ENCODE results near the gene LANCL1. TPM values are rescaled to one million over a fixed set of nuclear protein-coding genes. Genes with fewer than 3 reads are reported as not detected.
"Not testable (repeated sequence)": the region's sequence is repeated elsewhere in the genome, so short reads cannot be mapped to it uniquely, and the experiment has no call there.

Gene LANCL1
- total RNA-seq, 6 experiments from 2014 or later: 16.1 to 20.6 (median 17.5) TPM

- Histone ChIP-seq H3K27ac (no peak overlapping the region), H3K27me3 (no peaks in the 10 kb centered on the region), H3K9me3 (no peaks in the 10 kb centered on the region), H3K4me3 (no peak overlapping the region), H3K4me1 (no peaks in the 10 kb centered on the region), H3K36me3 (peaks cover 0 to 25% (median 4%) of the 10 kb centered on the region in 4 donors)
- ATAC-seq (peak in 1 of 4 donors; percentile 26), DNase-seq (no peak)
- WGBS (ENCODE audit: insufficient coverage, low coverage, low lambda C conversion rate, missing lambda C conversion rate): 100% methylated on average over 1 of the region's 1 CpG
- TF ChIP-seq POLR2A (IDR thresholded peaks at IDR 0.05): no peak
- TF ChIP-seq CTCF (IDR thresholded peaks at IDR 0.05): no peak
- intact Hi-C loops (cut with DNase I): no loop called here
Observed at GRCh38 chr2:210432633-210433032, 43.9 kb downstream of the LANCL1 start.

GRCh38 chr2:210429403-210430137 is 47.0 kb downstream of the LANCL1 start:
- Histone ChIP-seq H3K4me1 (no peaks in the 10 kb centered on the region), H3K27ac (no peak overlapping the region), H3K27me3 (no peaks in the 10 kb centered on the region), H3K4me3 (no peak overlapping the region), H3K9me3 (no peaks in the 10 kb centered on the region), H3K36me3 (peaks cover 0 to 12% (median under 1%) of the 10 kb centered on the region in 4 donors)
- no peak for TF ChIP-seq CTCF (IDR thresholded peaks at IDR 0.05)
- no peak for TF ChIP-seq POLR2A (IDR thresholded peaks at IDR 0.05)
- no peak for ATAC-seq
- 85% methylated on average over 2 of the region's 2 CpGs for WGBS (ENCODE audit: insufficient coverage, low coverage, low lambda C conversion rate, missing lambda C conversion rate)
- DNase-seq: no peak
- intact Hi-C loops (cut with DNase I): no loop called here

- 74% methylated on average over 5 of the region's 5 CpGs for WGBS (ENCODE audit: insufficient coverage, low coverage, low lambda C conversion rate, missing lambda C conversion rate)
- no peak overlapping the region for H3K27ac ChIP-seq
- H3K9me3 ChIP-seq: no peaks in the 10 kb centered on the region
- no peaks in the 10 kb centered on the region for H3K4me1 ChIP-seq
- peaks cover 0 to 3% (median under 1%) of the 10 kb centered on the region in 4 donors for H3K36me3 ChIP-seq
- no peak for DNase-seq
- intact Hi-C loops (cut with DNase I): no loop called here
- no peak overlapping the region for H3K4me3 ChIP-seq
- TF ChIP-seq POLR2A (IDR thresholded peaks at IDR 0.05) (no peak), CTCF (IDR thresholded peaks at IDR 0.05) (no peak)
- ATAC-seq: no peak
- H3K27me3 ChIP-seq: no peaks in the 10 kb centered on the region
Observed at GRCh38 chr2:210428393-210429179, 48.0 kb downstream of the LANCL1 start.

- H3K4me1 ChIP-seq; H3K27me3 ChIP-seq; H3K27ac ChIP-seq; H3K4me3 ChIP-seq; H3K36me3 ChIP-seq; DNase-seq; H3K9me3 ChIP-seq; ATAC-seq; intact Hi-C loops (cut with DNase I): not testable (repeated sequence)
- 95% methylated on average over 3 of the region's 6 CpGs for WGBS (ENCODE audit: insufficient coverage, low coverage, low lambda C conversion rate, missing lambda C conversion rate)
Observed at GRCh38 chr2:210427309-210427708, 49.2 kb downstream of the LANCL1 start.

GRCh38 chr2:210422366-210422765 is 54.2 kb downstream of the LANCL1 start:
- no peak overlapping the region for H3K27ac ChIP-seq
- no peaks in the 10 kb centered on the region for H3K9me3 ChIP-seq
- DNase-seq: no peak
- intact Hi-C loops (cut with DNase I): no loop called here
- no peaks in the 10 kb centered on the region for H3K27me3 ChIP-seq
- 48% methylated on average over 2 of the region's 2 CpGs for WGBS (ENCODE audit: insufficient coverage, low coverage, low lambda C conversion rate, missing lambda C conversion rate)
- ATAC-seq: no peak
- TF ChIP-seq POLR2A (IDR thresholded peaks at IDR 0.05): no peak
- TF ChIP-seq CTCF (IDR thresholded peaks at IDR 0.05): no peak
- no peak overlapping the region for H3K4me3 ChIP-seq
- no peaks in the 10 kb centered on the region for H3K4me1 ChIP-seq
- H3K36me3 ChIP-seq: no peaks in the 10 kb centered on the region
